Parietal lobe (tissue), 1 donor: ENCODE measurements around the gene ITGB2. TPM values are rescaled to one million over a fixed set of nuclear protein-coding genes. Genes with fewer than 3 reads are reported as not detected.

Experiments used
- total RNA-seq: library from RNA; depleted of rRNA; stranded (reverse); fragments of >200 nt; gene quantifications from one replicate; pipeline ENCODE4 v1.2.3, GENCODE V29; 2014

Gene ITGB2
- total RNA-seq = 8.5 TPM

GRCh38 chr21:44920694-44921604 is at the start of gene ITGB2:
TSS of gene ITGB2 (minus strand) at chr21:44920899. CDS start at chr21:44910782, 10,117 bp downstream.

GRCh38 chr21:44939532-44940115 is 18.9 kb upstream of the ITGB2 start, which contains the start of gene SLX9:
TSS of gene SLX9 (plus strand) at chr21:44940029. CDS start at chr21:44940058, 29 bp downstream.

GRCh38 chr21:44873356-44874239 is 47.1 kb downstream of the ITGB2 start, which contains the start of gene PTTG1IP:
TSS of gene PTTG1IP (minus strand) at chr21:44873690. CDS start at chr21:44873616, 74 bp downstream.

Other genes with a start within 250 kb of the ITGB2 start
- not detected for gene KRTAP12-1, start 238.7 kb downstream of the ITGB2 start, total RNA-seq
- gene KRTAP10-12, start 223.7 kb downstream of the ITGB2 start, total RNA-seq = not detected
- not detected for gene TSPEAR, start 209.3 kb downstream of the ITGB2 start, total RNA-seq
- 119 TPM for gene UBE2G2, start 119.1 kb downstream of the ITGB2 start, total RNA-seq
- gene SUMO3, start 102.8 kb downstream of the ITGB2 start, total RNA-seq = 47.3 TPM
- 68.5 TPM for gene PTTG1IP, start 47.2 kb downstream of the ITGB2 start, total RNA-seq
- 7.5 TPM for gene SLX9, start 19.1 kb upstream of the ITGB2 start, total RNA-seq
- 32.6 TPM for gene ADARB1, start 153.7 kb upstream of the ITGB2 start, total RNA-seq